HUDEP-2 (cell line): ENCODE data around the gene DYNC2LI1.

Source experiments
- DNase-seq, 76 experiments: peaks; one replicate each; lab custom pipeline; 2025; ENCODE audit not compliant: unreplicated experiment in 76 of 76; lab: John Stamatoyannopoulos, UW

The DYNC2LI1 gene

GRCh38 chr2:43812006-43812405 is 38.2 kb downstream of the DYNC2LI1 start:
- no peak for DNase-seq

- DNase-seq: no peak
Observed at GRCh38 chr2:43812947-43813346, 39.1 kb downstream of the DYNC2LI1 start.

GRCh38 chr2:43814711-43815110 is 40.9 kb downstream of the DYNC2LI1 start:
- DNase-seq: no peak

GRCh38 chr2:43818761-43819160 is 44.9 kb downstream of the DYNC2LI1 start:
- peak in 13 of 76 experiments; percentile 1 to 35 (median 10) for DNase-seq

GRCh38 chr2:43819491-43820163 is 45.8 kb downstream of the DYNC2LI1 start:
- DNase-seq: no peak

GRCh38 chr2:43822839-43823238 is 49.0 kb downstream of the DYNC2LI1 start:
- no peak for DNase-seq

GRCh38 chr2:43823751-43824150 is 49.9 kb downstream of the DYNC2LI1 start:
- no peak for DNase-seq

GRCh38 chr2:43824512-43824911 is 50.7 kb downstream of the DYNC2LI1 start:
- DNase-seq: no peak

GRCh38 chr2:43824951-43825493 is 51.2 kb downstream of the DYNC2LI1 start:
- no peak for DNase-seq

GRCh38 chr2:43825841-43826240 is 52.0 kb downstream of the DYNC2LI1 start:
- DNase-seq: no peak

GRCh38 chr2:43826305-43827250 is 52.7 kb downstream of the DYNC2LI1 start:
- no peak for DNase-seq

GRCh38 chr2:43831543-43832294 is 57.9 kb downstream of the DYNC2LI1 start:
- DNase-seq: no peak

- DNase-seq: peak in 25 of 76 experiments; percentile 2 to 36 (median 13)
Observed at GRCh38 chr2:43832457-43832856, 58.6 kb downstream of the DYNC2LI1 start.

- DNase-seq: no peak
Observed at GRCh38 chr2:43837033-43837432, 63.2 kb downstream of the DYNC2LI1 start.

- DNase-seq: no peak
Observed at GRCh38 chr2:43837831-43838559, 64.2 kb downstream of the DYNC2LI1 start.

- no peak for DNase-seq
Observed at GRCh38 chr2:43838560-43839267, 64.9 kb downstream of the DYNC2LI1 start, which contains the start of the genes ABCG5 and ABCG8. Gene ABCG5 (minus strand): TSS chr2:43838839. CDS start chr2:43838679, 160 bp downstream. Gene ABCG8 (plus strand): TSS chr2:43838971. CDS start chr2:43839054, 83 bp downstream.

GRCh38 chr2:43839776-43840564 is 66.1 kb downstream of the DYNC2LI1 start:
- DNase-seq: no peak

- DNase-seq: no peak
Observed at GRCh38 chr2:43840965-43841364, 67.1 kb downstream of the DYNC2LI1 start.
